Measurements from ENCODE around the gene ZNF620.

ZNF620 gene

GRCh38 chr3:40502034-40502433 lies 3.8 kb upstream of the ZNF620 start:
- DNase-seq (ENCODE audit: low read depth) = no peak
- TF ChIP-seq CTCF (conservative IDR thresholded peaks at IDR 0.05; ENCODE audit: low read length) = no peak
- H3K4me3 ChIP-seq (ENCODE audit: low read length) = no peak overlapping the region

- no peak for TF ChIP-seq CTCF (conservative IDR thresholded peaks at IDR 0.05; ENCODE audit: low read length)
- DNase-seq (ENCODE audit: low read depth) = peak; percentile 98
- no peak overlapping the region for H3K4me3 ChIP-seq (ENCODE audit: low read length)
Measured at GRCh38 chr3:40504636-40505430, 1.0 kb upstream of the ZNF620 start.

- TF ChIP-seq CTCF (conservative IDR thresholded peaks at IDR 0.05; ENCODE audit: low read length) = no peak
- no peak for DNase-seq (ENCODE audit: low read depth)
- no peak overlapping the region for H3K4me3 ChIP-seq (ENCODE audit: low read length)
Measured at GRCh38 chr3:40511031-40511718, 5.3 kb downstream of the ZNF620 start.

GRCh38 chr3:40516201-40516600 lies 10.4 kb downstream of the ZNF620 start:
- no peak for DNase-seq (ENCODE audit: low read depth)
- TF ChIP-seq CTCF (conservative IDR thresholded peaks at IDR 0.05; ENCODE audit: low read length) = no peak
- no peak overlapping the region for H3K4me3 ChIP-seq (ENCODE audit: low read length)

- no peak for TF ChIP-seq CTCF (conservative IDR thresholded peaks at IDR 0.05; ENCODE audit: low read length)
- H3K4me3 ChIP-seq (ENCODE audit: low read length) = no peak overlapping the region
- DNase-seq (ENCODE audit: low read depth) = no peak
Measured at GRCh38 chr3:40518067-40518466, 12.2 kb downstream of the ZNF620 start.

GRCh38 chr3:40518848-40519247 lies 13.0 kb downstream of the ZNF620 start:
- DNase-seq (ENCODE audit: low read depth) = no peak
- H3K4me3 ChIP-seq (ENCODE audit: low read length) = no peak overlapping the region
- no peak for TF ChIP-seq CTCF (conservative IDR thresholded peaks at IDR 0.05; ENCODE audit: low read length)

- TF ChIP-seq CTCF (conservative IDR thresholded peaks at IDR 0.05; ENCODE audit: low read length) = no peak
- H3K4me3 ChIP-seq (ENCODE audit: low read length) = no peak overlapping the region
- DNase-seq (ENCODE audit: low read depth) = no peak
Measured at GRCh38 chr3:40521254-40521653, 15.4 kb downstream of the ZNF620 start.
